Activated CD4-positive, alpha-beta T cell treated with anti-CD3 and anti-CD28 coated beads, Interleukin-2, amount 10 ng/mL, durations not matched to agents 7 days and 5 days (primary cell): ENCODE data around the gene PAM16. TPM values are rescaled to one million over a fixed set of nuclear protein-coding genes. Genes with fewer than 3 reads are reported as not detected.
A peak's percentile ranks its signal among the peaks of the same experiment; 100 is the strongest.

Experiments
- CTCF ChIA-PET: fragments of 350-600 bp; sonication (Branson Sonifier 250); formaldehyde crosslinking; loops from one replicate; lab custom pipeline; 2021; ENCODE audit warnings: antibody characterized with exemption; lab: Charles Lee
- POLR2A ChIA-PET: fragments of 350-600 bp; sonication (Branson Sonifier 250); formaldehyde crosslinking; loops from one replicate; lab custom pipeline; 2021; ENCODE audit warnings: antibody characterized with exemption; lab: Charles Lee
- DNase-seq: peaks from one replicate; pipeline ENCODE4 v3.0.0-alpha.2; 2020
- H3K27ac Mint-ChIP-seq: one replicate; pipeline ENCODE4 v1.8.0; 2021; ENCODE audit warnings: mild to moderate bottlenecking, moderate library complexity, mixed read lengths
- H3K27me3 Mint-ChIP-seq: one replicate; pipeline ENCODE4 v1.8.0; 2021; ENCODE audit warnings: mixed read lengths
- H3K36me3 Mint-ChIP-seq: one replicate; pipeline ENCODE4 v1.8.0; 2021; ENCODE audit warnings: low read depth, mixed read lengths
- H3K4me1 Mint-ChIP-seq: one replicate; pipeline ENCODE4 v1.8.0; 2021; ENCODE audit warnings: mixed read lengths
- H3K4me3 Mint-ChIP-seq: one replicate; pipeline ENCODE4 v1.8.0; 2021; ENCODE audit warnings: mild to moderate bottlenecking, moderate library complexity, mixed read lengths
- H3K9me3 Mint-ChIP-seq: one replicate; pipeline ENCODE4 v1.8.0; 2021; ENCODE audit warnings: mixed read lengths
- total RNA-seq, 2 experiments: library from RNA; stranded (reverse); gene quantifications; one replicate each; pipeline ENCODE4 v1.2.3, GENCODE V29; 2021

The PAM16 gene
- total RNA-seq, 2 experiments from 2014 or later = 35.1 to 39.3 TPM

- H3K27me3 Mint-ChIP-seq = peaks cover 2% of the 10 kb centered on the region
- POLR2A ChIA-PET = no interaction called here
- H3K4me3 Mint-ChIP-seq = no peak overlapping the region
- DNase-seq = no peak
- H3K36me3 Mint-ChIP-seq = no peaks in the 10 kb centered on the region
- H3K27ac Mint-ChIP-seq = no peak overlapping the region
- H3K4me1 Mint-ChIP-seq = peaks cover 12% of the 10 kb centered on the region
- H3K9me3 Mint-ChIP-seq = no peaks in the 10 kb centered on the region
- CTCF ChIA-PET = interaction anchor here (1.5 to 2.0 kb wide), 2 partner anchors 34 to 69 kb away, joined by 4 to 5 read pairs; no protein-coding TSS in a partner anchor
Observed at GRCh38 chr16:4322121-4323052, 28.7 kb downstream of the PAM16 start.

- CTCF ChIA-PET = interaction anchor here (0.7 to 4.1 kb wide), 5 partner anchors 9 to 68 kb away, joined by 3 to 16 read pairs (median 4); partner anchors contain the start of gene TFAP4
- Mint-ChIP-seq H3K4me3 (no peak overlapping the region), H3K4me1 (peaks cover 12% of the 10 kb centered on the region), H3K27ac (no peak overlapping the region), H3K27me3 (peaks cover 2% of the 10 kb centered on the region), H3K36me3 (no peaks in the 10 kb centered on the region), H3K9me3 (no peaks in the 10 kb centered on the region)
- POLR2A ChIA-PET = no interaction called here
- DNase-seq = no peak
Observed at GRCh38 chr16:4321286-4322120, 29.6 kb downstream of the PAM16 start.

- DNase-seq = no peak
- H3K36me3 Mint-ChIP-seq = no peaks in the 10 kb centered on the region
- peaks cover 2% of the 10 kb centered on the region for H3K27me3 Mint-ChIP-seq
- CTCF ChIA-PET = interaction anchor here (0.7 to 4.1 kb wide), 4 partner anchors 8 to 48 kb away, joined by 3 to 16 read pairs (median 4); partner anchors contain the start of gene TFAP4
- POLR2A ChIA-PET = no interaction called here
- peaks cover 12% of the 10 kb centered on the region for H3K4me1 Mint-ChIP-seq
- no peaks in the 10 kb centered on the region for H3K9me3 Mint-ChIP-seq
- no peak overlapping the region for H3K27ac Mint-ChIP-seq
- no peak overlapping the region for H3K4me3 Mint-ChIP-seq
Observed at GRCh38 chr16:4320571-4321137, 30.5 kb downstream of the PAM16 start.

DNA sequence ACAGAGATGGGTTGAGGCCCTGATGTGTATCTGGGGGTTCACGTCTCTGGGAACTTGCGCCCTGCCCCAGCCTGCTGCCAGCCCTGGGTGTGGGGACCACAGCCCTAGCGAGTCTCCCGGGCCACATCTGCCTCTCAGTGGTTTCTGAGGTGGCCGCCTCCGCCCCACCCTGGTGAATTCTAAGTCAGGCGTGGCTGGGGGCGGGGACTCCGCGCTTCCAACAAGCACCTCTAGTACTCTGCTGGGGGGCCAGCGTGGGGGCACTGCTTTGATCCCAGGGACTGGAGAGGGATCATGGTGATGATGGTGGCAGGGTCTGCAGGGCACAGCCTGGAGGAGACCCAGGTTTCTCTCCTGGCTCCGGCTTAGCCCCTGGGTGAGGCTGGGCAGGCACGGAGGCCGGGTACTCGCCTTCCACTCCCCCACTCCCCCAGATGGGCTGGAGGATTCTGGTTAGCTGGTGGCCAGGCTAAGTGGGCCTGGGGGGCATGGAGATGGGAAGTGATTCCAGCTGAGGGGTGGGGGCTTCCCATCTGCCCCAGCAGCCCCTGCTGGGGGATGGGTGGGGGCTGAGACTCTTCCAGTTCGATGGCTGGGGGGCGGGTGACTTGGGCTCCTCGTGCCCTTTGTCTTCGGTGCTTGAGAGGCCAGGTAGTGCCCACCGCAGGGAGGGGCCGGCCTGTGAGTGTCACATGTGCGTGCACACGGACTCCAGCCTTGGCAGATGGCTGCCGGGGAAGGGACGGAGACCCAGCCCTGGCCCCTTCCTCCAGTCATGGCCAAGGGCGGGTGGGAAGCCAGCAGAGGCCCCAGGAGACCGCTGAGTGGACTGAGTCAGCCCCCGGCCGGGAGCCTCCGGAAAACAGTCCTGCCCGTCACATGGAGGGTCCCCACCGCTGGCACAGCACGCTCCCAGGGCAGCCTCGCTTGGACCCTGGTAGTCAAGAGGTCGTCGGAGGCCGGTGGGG, 31.4 kb downstream of the PAM16 start:
- Mint-ChIP-seq H3K27me3 (peaks cover 4% of the 10 kb centered on the region), H3K4me3 (no peak overlapping the region), H3K9me3 (no peaks in the 10 kb centered on the region), H3K27ac (no peak overlapping the region), H3K4me1 (peaks cover 15% of the 10 kb centered on the region), H3K36me3 (no peaks in the 10 kb centered on the region)
- CTCF ChIA-PET = interaction anchor here (1.5 to 4.1 kb wide), 2 partner anchors 11 to 66 kb away, joined by 6 to 16 read pairs; no protein-coding TSS in a partner anchor
- DNase-seq = peak; percentile 72
- POLR2A ChIA-PET = no interaction called here

DNA sequence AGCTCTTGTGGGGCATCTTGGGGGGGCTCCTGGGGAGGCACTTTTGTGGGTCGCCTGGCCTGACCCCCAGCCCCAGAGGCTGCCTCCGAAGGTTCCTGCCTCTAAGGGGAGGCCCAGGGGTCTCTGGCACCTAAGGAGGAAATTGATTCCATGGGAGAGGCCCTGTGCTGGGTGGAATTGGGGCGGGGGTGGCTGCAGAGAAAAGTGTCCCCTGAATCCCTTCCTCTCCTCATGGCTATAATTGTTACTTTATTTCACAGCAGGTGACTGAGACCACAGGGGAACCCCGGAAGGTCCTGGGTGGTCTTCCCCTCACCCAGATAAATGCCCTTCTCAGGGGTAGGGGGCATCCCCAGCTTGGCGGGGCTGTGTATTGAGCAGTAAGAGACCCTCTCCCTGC, 32.2 kb downstream of the PAM16 start:
- no peak for DNase-seq
- no peaks in the 10 kb centered on the region for H3K9me3 Mint-ChIP-seq
- no peak overlapping the region for H3K4me3 Mint-ChIP-seq
- H3K36me3 Mint-ChIP-seq = peaks cover 2% of the 10 kb centered on the region
- peaks cover 12% of the 10 kb centered on the region for H3K27me3 Mint-ChIP-seq
- CTCF ChIA-PET = interaction anchor here (1.5 to 4.1 kb wide), 2 partner anchors 10 to 65 kb away, joined by 6 to 16 read pairs; no protein-coding TSS in a partner anchor
- POLR2A ChIA-PET = no interaction called here
- peaks cover 23% of the 10 kb centered on the region for H3K4me1 Mint-ChIP-seq
- H3K27ac Mint-ChIP-seq = no peak overlapping the region

DNA sequence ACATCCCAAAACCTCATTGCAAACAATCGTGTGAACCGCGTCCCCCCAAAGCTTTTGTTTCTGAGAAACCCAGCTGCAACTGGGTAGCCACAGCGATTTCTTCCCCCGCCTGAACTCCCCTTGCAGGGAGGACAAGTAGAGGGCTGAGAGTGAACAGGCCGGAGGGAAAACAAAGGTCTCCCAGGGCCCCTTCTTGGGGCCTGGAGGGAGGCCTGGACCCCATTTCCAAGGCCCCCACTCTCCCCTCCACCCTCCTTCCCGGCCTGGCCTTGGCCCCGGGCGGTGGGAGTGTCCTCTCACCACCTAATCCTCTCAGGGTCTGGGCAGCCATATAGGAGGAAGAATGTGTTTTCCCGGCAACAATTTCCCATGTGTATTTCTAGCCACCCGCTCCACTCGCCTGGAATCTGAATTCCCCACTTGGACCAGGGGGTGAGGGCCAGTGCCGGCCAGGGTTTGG, 32.6 kb downstream of the PAM16 start:
- Mint-ChIP-seq H3K4me3 (no peak overlapping the region), H3K27ac (no peak overlapping the region), H3K4me1 (peaks cover 23% of the 10 kb centered on the region), H3K9me3 (no peaks in the 10 kb centered on the region), H3K36me3 (peaks cover 2% of the 10 kb centered on the region), H3K27me3 (peaks cover 15% of the 10 kb centered on the region)
- DNase-seq = no peak
- CTCF ChIA-PET = interaction anchor here (0.6 to 4.1 kb wide), 6 partner anchors 10 to 199 kb away, joined by 3 to 16 read pairs (median 4); no protein-coding TSS in a partner anchor
- POLR2A ChIA-PET = no interaction called here

GRCh38 chr16:4317532-4318450, 33.3 kb downstream of the PAM16 start:
- ChIA-PET POLR2A (no interaction called here), CTCF (interaction anchor here (0.6 to 4.1 kb wide), 8 partner anchors 9 to 231 kb away, joined by 3 to 16 read pairs (median 3); no protein-coding TSS in a partner anchor)
- Mint-ChIP-seq H3K36me3 (peaks cover 2% of the 10 kb centered on the region), H3K4me1 (peaks cover 23% of the 10 kb centered on the region), H3K9me3 (no peaks in the 10 kb centered on the region), H3K27ac (no peak overlapping the region), H3K4me3 (no peak overlapping the region), H3K27me3 (peaks cover 15% of the 10 kb centered on the region)
- DNase-seq = no peak

DNA sequence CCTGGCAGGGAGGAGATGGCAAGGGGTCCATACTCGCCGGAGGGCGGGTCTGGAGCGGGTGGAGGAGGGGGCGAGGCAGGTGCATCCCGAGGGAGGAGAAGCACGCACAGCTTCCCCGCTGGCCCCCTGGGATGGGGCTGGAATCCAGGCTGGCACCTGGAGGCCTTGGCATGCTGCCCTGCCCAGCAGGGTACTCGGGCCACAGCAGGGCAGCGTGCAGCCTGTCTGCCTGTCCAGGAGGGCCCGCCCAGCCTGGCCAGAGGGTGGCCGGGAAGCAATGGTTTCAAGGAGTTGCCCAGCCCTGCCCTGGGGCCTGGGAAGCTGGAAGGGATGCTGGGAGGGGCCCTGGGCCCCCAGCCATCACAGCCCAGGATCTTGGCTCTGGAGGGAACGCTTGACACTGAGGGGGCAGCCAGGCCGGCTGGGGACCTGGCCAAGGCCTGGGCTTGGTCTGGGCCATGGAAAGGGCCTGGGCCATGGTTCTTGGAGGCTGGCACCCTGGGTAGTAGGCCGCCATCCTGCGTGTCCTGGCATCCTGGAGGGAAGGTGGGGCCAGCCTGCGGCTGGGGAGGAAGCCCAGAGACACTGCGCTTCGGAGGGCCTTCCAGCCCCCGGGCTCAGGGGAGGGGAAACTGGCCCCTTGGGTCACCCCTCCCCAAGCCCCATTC, 34.1 kb downstream of the PAM16 start:
- peak overlapping the region; percentile 41 for H3K4me3 Mint-ChIP-seq
- no peak overlapping the region for H3K27ac Mint-ChIP-seq
- H3K27me3 Mint-ChIP-seq = peaks cover 17% of the 10 kb centered on the region
- H3K36me3 Mint-ChIP-seq = peaks cover 2% of the 10 kb centered on the region
- POLR2A ChIA-PET = no interaction called here
- no peaks in the 10 kb centered on the region for H3K9me3 Mint-ChIP-seq
- no peak for DNase-seq
- H3K4me1 Mint-ChIP-seq = peaks cover 23% of the 10 kb centered on the region
- CTCF ChIA-PET = interaction anchor here (0.8 to 4.1 kb wide), 6 partner anchors 8 to 232 kb away, joined by 3 to 16 read pairs (median 3); no protein-coding TSS in a partner anchor

DNA sequence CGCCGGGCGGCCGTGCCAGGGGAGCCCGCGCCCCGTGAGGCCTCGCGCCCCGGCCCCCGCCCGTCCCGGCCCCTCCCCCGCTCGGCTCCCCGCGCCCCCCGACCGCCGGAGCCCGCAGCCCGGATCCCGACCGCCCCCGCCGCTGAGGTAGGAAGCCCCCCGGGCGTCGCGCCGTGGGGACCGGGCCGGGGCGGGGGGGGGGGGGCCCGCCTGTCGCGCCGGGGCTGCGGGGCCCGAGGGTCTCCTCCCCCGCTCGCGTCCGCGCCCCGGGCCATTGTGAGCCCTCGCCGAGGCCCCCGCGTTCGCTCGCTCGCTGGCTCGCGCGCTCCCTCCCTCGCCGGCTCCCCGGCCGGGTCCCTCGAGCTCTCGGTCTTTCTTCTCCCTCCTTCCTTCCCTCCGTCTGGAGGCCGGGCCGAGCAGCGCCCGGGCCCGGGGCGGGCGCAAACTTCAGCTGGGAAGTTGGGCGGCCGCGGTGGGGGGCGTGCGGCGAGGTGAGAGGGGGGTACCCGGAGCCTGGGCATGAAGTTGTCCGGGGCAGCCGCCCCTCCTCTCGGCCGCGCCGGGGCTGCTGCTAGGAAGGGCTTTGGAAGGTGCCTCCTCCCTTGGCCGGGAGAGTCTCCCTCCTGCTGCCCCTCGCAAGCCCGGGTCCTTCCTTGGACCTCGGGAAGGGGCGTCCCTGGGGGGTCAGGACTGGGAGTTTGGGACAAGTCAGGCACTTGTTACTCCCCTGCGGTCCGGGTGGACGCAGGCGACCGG, 34.8 kb downstream of the PAM16 start:
- Mint-ChIP-seq H3K4me3 (peak overlapping the region; percentile 41), H3K27me3 (peaks cover 17% of the 10 kb centered on the region), H3K27ac (no peak overlapping the region), H3K9me3 (no peaks in the 10 kb centered on the region), H3K4me1 (peaks cover 23% of the 10 kb centered on the region), H3K36me3 (peaks cover 2% of the 10 kb centered on the region)
- CTCF ChIA-PET = interaction anchor here (0.6 to 0.8 kb wide), 2 partner anchors 8 to 12 kb away, joined by 3 read pairs; no protein-coding TSS in a partner anchor
- DNase-seq = no peak
- POLR2A ChIA-PET = no interaction called here
